ENCODE data around the gene MXD3. TPM values are rescaled to one million over a fixed set of nuclear protein-coding genes. Genes with fewer than 3 reads are reported as not detected.

The MXD3 gene
- polyA plus RNA-seq, 3 donors: 21.5 to 61.9 (median 25.5) TPM

GRCh38 chr5:177300951-177301350 is 10.7 kb downstream of the MXD3 start:
- peak overlapping the region; percentile 11 to 97 (median 96) for H3K4me3 ChIP-seq (replicated peaks in 1 of 3; ENCODE audit: low read depth in 2 of 3, low read length in 3 of 3)
- no CpG with 5 or more reads among the region's 2 CpGs for WGBS (ENCODE audit: insufficient coverage)
- peaks cover 84% of the 10 kb centered on the region for H3K4me1 Mint-ChIP-seq
- H3K27ac ChIP-seq (ENCODE audit: low read depth in 1 of 2, low read length in 2 of 2): peak overlapping the region; percentile 74 to 95
- peak in 1 of 3 donors; percentile 70 for DNase-seq
- no peak overlapping the region for H3K9ac ChIP-seq (ENCODE audit: insufficient read depth, low read length, poor library complexity, severe bottlenecking)
- peaks cover 85 to 94% of the 10 kb centered on the region in 2 donors for H3K4me1 ChIP-seq (ENCODE audit: control insufficient read depth in 1 of 2, insufficient read depth in 2 of 2, low read length in 2 of 2)
- intact Hi-C loops (cut with micrococcal nuclease): loop anchor here (5.0 to 10.0 kb wide), 4 partner anchors 164 to 851 kb away; partner anchors contain the start of genes NHP2 (in 1 of the 2), RNF44 (in 1 of the 2) and TMED9 (in 1 of the 2)
- peaks cover 65% of the 10 kb centered on the region for H3K79me2 ChIP-seq (ENCODE audit: insufficient read depth, low read length)
- H3K4me3 Mint-ChIP-seq: peak overlapping the region; percentile 78 to 93
- no peaks in the 10 kb centered on the region for H3K27me3 ChIP-seq (ENCODE audit: control insufficient read depth in 2 of 2, insufficient read depth in 2 of 2, low read length in 2 of 2)
- H3K27ac Mint-ChIP-seq: peak overlapping the region; percentile 95 to 98 (median 96)
- TF ChIP-seq, protein P1, sequence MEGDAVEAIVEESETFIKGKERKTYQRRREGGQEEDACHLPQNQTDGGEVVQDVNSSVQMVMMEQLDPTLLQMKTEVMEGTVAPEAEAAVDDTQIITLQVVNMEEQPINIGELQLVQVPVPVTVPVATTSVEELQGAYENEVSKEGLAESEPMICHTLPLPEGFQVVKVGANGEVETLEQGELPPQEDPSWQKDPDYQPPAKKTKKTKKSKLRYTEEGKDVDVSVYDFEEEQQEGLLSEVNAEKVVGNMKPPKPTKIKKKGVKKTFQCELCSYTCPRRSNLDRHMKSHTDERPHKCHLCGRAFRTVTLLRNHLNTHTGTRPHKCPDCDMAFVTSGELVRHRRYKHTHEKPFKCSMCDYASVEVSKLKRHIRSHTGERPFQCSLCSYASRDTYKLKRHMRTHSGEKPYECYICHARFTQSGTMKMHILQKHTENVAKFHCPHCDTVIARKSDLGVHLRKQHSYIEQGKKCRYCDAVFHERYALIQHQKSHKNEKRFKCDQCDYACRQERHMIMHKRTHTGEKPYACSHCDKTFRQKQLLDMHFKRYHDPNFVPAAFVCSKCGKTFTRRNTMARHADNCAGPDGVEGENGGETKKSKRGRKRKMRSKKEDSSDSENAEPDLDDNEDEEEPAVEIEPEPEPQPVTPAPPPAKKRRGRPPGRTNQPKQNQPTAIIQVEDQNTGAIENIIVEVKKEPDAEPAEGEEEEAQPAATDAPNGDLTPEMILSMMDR (IDR thresholded peaks at IDR 0.05): no peak
- H3K9me3 Mint-ChIP-seq: no peaks in the 10 kb centered on the region
- H3K36me3 ChIP-seq (replicated peaks in 1 of 2; ENCODE audit: control insufficient read depth in 1 of 2, insufficient read depth in 2 of 2, low read length in 2 of 2): peaks cover 29 to 39% of the 10 kb centered on the region in 2 donors
- peaks cover 0 to 5% (median 0%) of the 10 kb centered on the region in 3 donors for H3K27me3 Mint-ChIP-seq (ENCODE audit: low read depth in 3 of 3)
- H4K20me1 ChIP-seq (ENCODE audit: insufficient read depth, low read length): peaks cover 39% of the 10 kb centered on the region
- peaks cover 50 to 64% of the 10 kb centered on the region in 2 donors for H3K36me3 Mint-ChIP-seq
- no peak overlapping the region for H2AFZ ChIP-seq (ENCODE audit: insufficient read depth, low read depth, low read length, poor library complexity, severe bottlenecking)
- H3K9me3 ChIP-seq (replicated peaks in 1 of 2; ENCODE audit: control insufficient read depth in 1 of 2, insufficient read depth in 1 of 2, low read length in 2 of 2): no peaks in the 10 kb centered on the region
- H3K4me2 ChIP-seq (replicated peaks; ENCODE audit: extremely low read depth, low read length, poor library complexity, severe bottlenecking): peak overlapping the region; percentile 88

- Histone ChIP-seq H3K79me2 (ENCODE audit: insufficient read depth, low read length) (peaks cover 59% of the 10 kb centered on the region), H2AFZ (ENCODE audit: insufficient read depth, low read depth, low read length, poor library complexity, severe bottlenecking) (peak overlapping the region; percentile 52), H3K27ac (ENCODE audit: low read depth in 1 of 2, low read length in 2 of 2) (peak overlapping the region; percentile 74 to 95), H4K20me1 (ENCODE audit: insufficient read depth, low read length) (peaks cover 37% of the 10 kb centered on the region), H3K36me3 (replicated peaks in 1 of 2; ENCODE audit: control insufficient read depth in 1 of 2, insufficient read depth in 2 of 2, low read length in 2 of 2) (peaks cover 24 to 36% of the 10 kb centered on the region in 2 donors), H3K4me1 (ENCODE audit: control insufficient read depth in 1 of 2, insufficient read depth in 2 of 2, low read length in 2 of 2) (peaks cover 85 to 94% of the 10 kb centered on the region in 2 donors), H3K4me2 (replicated peaks; ENCODE audit: extremely low read depth, low read length, poor library complexity, severe bottlenecking) (peak overlapping the region; percentile 88), H3K4me3 (replicated peaks in 1 of 3; ENCODE audit: low read depth in 2 of 3, low read length in 3 of 3) (peak overlapping the region in 2 of 3 experiments; percentile 11 to 97), H3K27me3 (ENCODE audit: control insufficient read depth in 2 of 2, insufficient read depth in 2 of 2, low read length in 2 of 2) (no peaks in the 10 kb centered on the region), H3K9me3 (replicated peaks in 1 of 2; ENCODE audit: control insufficient read depth in 1 of 2, insufficient read depth in 1 of 2, low read length in 2 of 2) (no peaks in the 10 kb centered on the region), H3K9ac (ENCODE audit: insufficient read depth, low read length, poor library complexity, severe bottlenecking) (no peak overlapping the region)
- TF ChIP-seq, protein P1 (IDR thresholded peaks at IDR 0.05): no peak
- Mint-ChIP-seq H3K27me3 (ENCODE audit: low read depth in 3 of 3) (peaks cover 0 to 5% (median 0%) of the 10 kb centered on the region in 3 donors), H3K4me3 (peak overlapping the region; percentile 78 to 93), H3K9me3 (no peaks in the 10 kb centered on the region), H3K36me3 (peaks cover 48 to 63% of the 10 kb centered on the region in 2 donors), H3K4me1 (peaks cover 84% of the 10 kb centered on the region), H3K27ac (peak overlapping the region; percentile 95 to 98 (median 96))
- peak; percentile 84 to 95 (median 91) for DNase-seq
- no CpG with 5 or more reads among the region's 4 CpGs for WGBS (ENCODE audit: insufficient coverage)
- intact Hi-C loops (cut with micrococcal nuclease): loop anchor here (5.0 to 10.0 kb wide), 4 partner anchors 163 to 852 kb away; partner anchors contain the start of genes NHP2 (in 1 of the 2), RNF44 (in 1 of the 2) and TMED9 (in 1 of the 2)
These were observed 11.3 kb downstream of the MXD3 start for GRCh38 chr5:177300236-177300880.

Measured in CD14-positive monocyte (primary cell).